Measurements from ENCODE around the gene TSPAN7.

Gene TSPAN7

DNA sequence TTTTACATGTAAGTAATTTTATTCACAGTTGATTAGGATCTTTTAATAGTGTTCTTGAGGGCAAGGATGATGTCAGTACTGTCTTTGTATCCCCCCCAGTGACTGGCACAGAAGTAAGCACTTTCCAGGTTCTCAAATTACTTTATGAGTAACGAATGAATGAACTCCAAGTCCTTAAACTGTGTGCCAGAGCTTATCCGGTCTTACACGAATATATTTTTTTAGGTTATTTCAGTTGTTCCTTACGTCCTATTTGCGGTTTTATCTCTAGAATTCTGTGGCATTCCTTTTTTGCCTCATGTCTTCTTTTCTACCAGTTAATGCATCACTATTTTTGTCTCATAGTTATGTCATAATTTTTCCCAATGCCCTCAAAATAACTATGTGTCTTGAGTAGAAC is 133.1 kb downstream of the TSPAN7 start:
- no peak for DNase-seq (ENCODE audit: low read depth)

DNA sequence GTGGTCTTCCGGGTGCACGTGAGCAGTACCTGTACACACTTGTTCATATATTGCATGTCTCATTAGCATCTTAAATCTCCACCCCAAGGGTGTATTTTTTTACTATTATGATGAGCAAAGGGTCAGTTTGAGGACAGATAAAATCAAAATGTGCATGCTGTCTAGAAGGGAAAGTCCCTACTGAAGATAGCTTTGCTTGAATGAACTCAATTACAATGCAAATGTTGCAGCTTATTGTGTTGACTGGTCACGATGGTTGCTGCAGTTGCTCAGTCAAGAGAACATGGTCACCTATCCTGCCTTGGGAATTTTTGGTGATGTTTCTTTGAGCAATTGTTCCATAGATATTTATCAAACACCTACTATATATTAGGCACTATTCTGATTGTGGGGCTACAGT is 136.1 kb downstream of the TSPAN7 start:
- no peak for DNase-seq (ENCODE audit: low read depth)

GRCh38 chrX:38699121-38699520 is 137.8 kb downstream of the TSPAN7 start:
- no peak for DNase-seq (ENCODE audit: low read depth)

- no peak for DNase-seq (ENCODE audit: low read depth)
Observed at GRCh38 chrX:38699696-38700095, 138.4 kb downstream of the TSPAN7 start.

DNA sequence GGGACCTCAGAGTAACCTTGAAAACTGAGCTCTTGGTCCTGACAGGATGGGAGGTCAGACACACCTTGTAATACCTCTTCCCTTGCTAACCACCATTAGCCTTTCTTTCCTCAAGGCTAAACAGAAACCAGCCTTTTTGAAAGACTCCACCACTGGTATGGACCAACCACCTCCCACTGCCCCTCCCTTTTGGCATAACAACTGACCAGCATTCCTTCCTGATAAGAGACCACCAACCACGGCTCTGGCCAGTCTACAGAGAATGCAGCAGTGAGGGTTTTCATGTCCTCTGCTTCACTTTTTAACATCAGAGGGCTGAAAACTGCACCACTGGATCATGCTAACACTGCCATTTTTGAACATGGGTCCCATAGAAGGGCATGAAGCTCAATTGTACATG is 139.7 kb downstream of the TSPAN7 start:
- no peak for DNase-seq (ENCODE audit: low read depth)

DNA sequence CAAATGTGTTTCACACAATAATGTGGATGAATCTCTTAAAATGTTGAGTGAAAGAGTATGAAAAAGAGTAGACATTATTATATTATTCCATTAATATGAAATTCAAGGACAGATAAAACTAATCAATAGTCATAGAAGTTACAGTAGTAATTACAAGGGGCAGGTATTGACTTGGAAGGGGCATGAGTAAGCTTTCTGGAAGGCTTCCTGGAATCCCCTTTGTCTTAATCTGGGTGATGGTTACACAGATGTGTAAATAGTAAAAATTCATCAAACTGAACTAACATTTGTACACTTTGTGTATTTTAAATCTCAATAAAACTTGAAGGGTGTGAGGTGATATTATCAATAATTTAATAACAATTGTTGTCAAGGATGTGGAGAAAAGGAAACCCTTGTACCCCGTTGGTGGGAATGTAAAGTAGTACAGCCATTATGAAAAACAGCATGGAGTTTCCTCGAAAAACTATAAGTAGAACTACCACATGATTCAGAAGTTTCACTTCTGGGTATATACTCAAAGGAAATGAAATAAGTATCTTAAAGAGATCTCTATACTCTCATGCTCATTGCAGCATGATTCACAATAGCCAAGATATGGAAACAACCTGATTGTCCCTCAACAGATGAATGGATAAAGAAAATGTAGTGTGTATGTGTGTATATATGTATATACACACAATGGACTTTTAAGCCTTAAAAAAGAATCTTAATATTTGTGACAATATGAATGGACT is 143.0 kb downstream of the TSPAN7 start:
- DNase-seq (ENCODE audit: low read depth) = no peak

GRCh38 chrX:38717871-38718270 is 156.5 kb downstream of the TSPAN7 start:
- DNase-seq (ENCODE audit: low read depth) = no peak

GRCh38 chrX:38718311-38718710 is 157.0 kb downstream of the TSPAN7 start:
- no peak for DNase-seq (ENCODE audit: low read depth)

GRCh38 chrX:38726612-38727011 is 165.3 kb downstream of the TSPAN7 start:
- no peak for DNase-seq (ENCODE audit: low read depth)

DNA sequence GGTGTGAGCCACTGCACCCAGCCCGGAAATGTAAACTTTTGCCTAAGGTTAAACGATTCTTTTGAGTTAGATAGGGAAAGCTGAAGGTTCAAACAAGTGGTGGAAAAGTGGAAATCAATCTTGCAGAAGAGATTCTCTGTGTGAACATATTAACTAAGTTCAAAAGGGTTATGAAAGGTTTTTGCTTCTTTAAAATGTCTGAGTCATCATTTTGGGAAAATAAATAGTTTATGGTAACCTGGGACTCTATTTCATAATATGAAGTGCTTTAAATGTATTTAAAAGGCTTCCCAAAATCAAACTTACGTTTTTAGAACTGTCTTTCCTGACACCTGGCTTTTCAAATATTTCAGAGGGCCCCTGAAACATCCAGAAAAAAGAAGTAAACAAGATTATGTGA is 166.3 kb downstream of the TSPAN7 start:
- no peak for DNase-seq (ENCODE audit: low read depth)

GRCh38 chrX:38732866-38733265 is 171.5 kb downstream of the TSPAN7 start:
- no peak for DNase-seq (ENCODE audit: low read depth)
